HG02798 (cell line): ENCODE measurements around the gene RBM28.

Source experiments
- ATAC-seq: cut with Tn5 transposase; IDR thresholded peaks from one replicate; pipeline ENCODE4 v1.9.1; 2021; ENCODE audit warnings: mild to moderate bottlenecking; ENCODE audit not compliant: unreplicated experiment, poor library complexity

RBM28 gene

GRCh38 chr7:128343554-128344430 is at the start of gene RBM28:
RBM28 (minus strand) TSS chr7:128343908; CDS start chr7:128343793, 115 bp downstream.
- ATAC-seq: peak; percentile 97

GRCh38 chr7:128392446-128393327 is 49.0 kb upstream of the RBM28 start:
- ATAC-seq: no peak

GRCh38 chr7:128391805-128392204 is 48.1 kb upstream of the RBM28 start:
- ATAC-seq: no peak

GRCh38 chr7:128390871-128391565 is 47.3 kb upstream of the RBM28 start:
- ATAC-seq: no peak

- no peak for ATAC-seq
Observed at GRCh38 chr7:128389618-128390329, 46.1 kb upstream of the RBM28 start.

GRCh38 chr7:128389085-128389617 is 45.4 kb upstream of the RBM28 start:
- ATAC-seq: no peak

- ATAC-seq: no peak
Observed at GRCh38 chr7:128388145-128388485, 44.4 kb upstream of the RBM28 start.

GRCh38 chr7:128387216-128388144 is 43.8 kb upstream of the RBM28 start:
- peak; percentile 76 for ATAC-seq

GRCh38 chr7:128385988-128386925 is 42.5 kb upstream of the RBM28 start:
- no peak for ATAC-seq

GRCh38 chr7:128384726-128385125 is 41.0 kb upstream of the RBM28 start:
- ATAC-seq: no peak

GRCh38 chr7:128383776-128384175 is 40.1 kb upstream of the RBM28 start:
- ATAC-seq: no peak

GRCh38 chr7:128381161-128381821 is 37.6 kb upstream of the RBM28 start:
- no peak for ATAC-seq

- no peak for ATAC-seq
Observed at GRCh38 chr7:128380483-128381106, 36.9 kb upstream of the RBM28 start.

GRCh38 chr7:128379900-128380479 is 36.3 kb upstream of the RBM28 start:
- ATAC-seq: no peak

- no peak for ATAC-seq
Observed at GRCh38 chr7:128378637-128379036, 34.9 kb upstream of the RBM28 start.

GRCh38 chr7:128376077-128376476 is 32.4 kb upstream of the RBM28 start:
- ATAC-seq: no peak
